HG02763 (cell line): ENCODE data around the gene TBCD.
"Not testable (repeated sequence)": the region's sequence is repeated elsewhere in the genome, so short reads cannot be mapped to it uniquely, and the experiment has no call there.

Experiments
- ATAC-seq: cut with Tn5 transposase; IDR thresholded peaks from one replicate; pipeline ENCODE4 v1.9.1; 2021; ENCODE audit warnings: mild to moderate bottlenecking, moderate library complexity; ENCODE audit not compliant: unreplicated experiment

TBCD gene

DNA sequence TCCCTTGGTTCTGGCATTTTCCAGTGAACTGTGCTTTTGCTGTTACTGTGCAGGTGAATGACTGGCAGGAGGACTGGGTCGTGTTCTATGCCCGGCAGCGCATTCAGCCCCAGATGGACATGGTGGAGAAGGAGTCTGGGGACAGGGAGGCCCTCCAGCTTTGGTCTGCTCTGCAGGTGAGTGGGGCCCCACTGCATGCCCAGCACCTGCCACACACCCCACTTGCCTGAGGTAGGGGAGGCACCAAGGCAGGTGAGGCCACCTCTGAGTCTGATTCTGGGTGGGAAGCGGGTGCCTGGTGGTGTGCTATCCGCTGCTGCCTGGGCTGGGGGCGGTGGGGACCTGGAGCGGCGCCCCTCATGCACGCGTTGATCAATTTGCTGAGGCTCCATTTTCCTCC is 25.4 kb upstream of the TBCD start:
- ATAC-seq = no peak

DNA sequence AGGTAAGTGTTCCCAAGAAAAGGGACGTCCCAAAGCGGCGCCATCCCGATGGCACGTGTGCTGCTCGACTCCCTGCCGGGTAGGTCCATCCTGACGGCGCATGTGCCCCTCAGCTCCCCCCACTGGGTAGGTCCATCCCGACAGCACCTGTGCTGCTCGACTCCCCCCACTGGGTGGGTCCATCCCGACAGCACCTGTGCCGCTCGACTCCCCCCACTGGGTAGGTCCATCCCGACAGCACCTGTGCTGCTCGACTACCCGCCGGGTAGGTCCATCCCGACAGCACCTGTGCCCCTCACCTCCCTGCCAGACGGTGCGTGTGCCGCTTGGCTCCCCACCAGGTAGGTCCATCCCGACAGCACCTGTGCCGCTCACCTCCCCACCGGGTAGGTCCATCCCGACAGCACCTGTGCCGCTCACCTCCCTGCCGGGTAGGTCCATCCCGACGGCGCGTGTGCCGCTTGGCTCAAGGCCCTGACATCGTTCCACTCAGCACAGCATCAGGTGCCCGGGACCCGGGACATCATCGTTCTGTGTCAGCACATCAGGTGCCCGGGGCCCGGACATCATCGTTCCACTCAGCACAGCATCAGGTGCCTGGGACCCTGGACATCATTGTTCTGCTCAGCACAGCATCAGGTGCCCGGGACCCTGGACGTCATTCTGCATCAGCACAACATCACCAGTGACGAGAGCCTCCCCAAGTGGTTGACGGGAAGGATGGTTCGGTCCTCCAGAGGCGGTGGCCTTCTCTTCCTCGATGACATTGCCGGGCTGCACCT is 22.2 kb upstream of the TBCD start:
- no peak for ATAC-seq

DNA sequence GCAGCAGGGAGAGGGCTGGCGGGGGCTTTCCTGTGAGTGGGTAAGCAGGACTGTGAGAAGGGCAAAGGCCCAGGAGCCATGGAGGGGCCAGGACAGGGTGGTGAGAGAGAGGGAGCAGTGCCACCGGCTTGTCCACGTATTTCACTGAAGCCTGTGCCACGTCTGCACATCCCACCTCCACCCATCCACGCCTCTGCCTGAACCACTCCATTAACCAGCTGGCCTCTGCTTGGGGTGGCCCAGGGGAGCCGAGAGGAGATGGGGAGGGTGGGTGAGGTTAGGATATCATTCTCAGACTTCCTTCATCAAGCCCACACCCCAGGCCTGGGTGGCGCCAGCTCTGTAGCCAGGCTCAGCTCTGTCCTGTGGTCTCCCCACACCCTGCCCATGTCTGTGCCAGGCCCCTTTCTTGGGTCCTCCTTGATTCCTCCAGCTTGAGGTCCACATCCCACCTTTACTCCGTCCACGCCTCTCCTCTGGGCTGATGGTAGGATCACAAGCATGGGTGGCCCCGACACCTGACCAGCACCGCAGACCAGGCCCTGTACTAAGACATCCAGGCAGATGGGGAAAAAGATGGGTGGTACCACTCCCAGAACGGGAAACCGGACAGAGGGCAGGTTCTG is 19.6 kb upstream of the TBCD start:
- no peak for ATAC-seq

DNA sequence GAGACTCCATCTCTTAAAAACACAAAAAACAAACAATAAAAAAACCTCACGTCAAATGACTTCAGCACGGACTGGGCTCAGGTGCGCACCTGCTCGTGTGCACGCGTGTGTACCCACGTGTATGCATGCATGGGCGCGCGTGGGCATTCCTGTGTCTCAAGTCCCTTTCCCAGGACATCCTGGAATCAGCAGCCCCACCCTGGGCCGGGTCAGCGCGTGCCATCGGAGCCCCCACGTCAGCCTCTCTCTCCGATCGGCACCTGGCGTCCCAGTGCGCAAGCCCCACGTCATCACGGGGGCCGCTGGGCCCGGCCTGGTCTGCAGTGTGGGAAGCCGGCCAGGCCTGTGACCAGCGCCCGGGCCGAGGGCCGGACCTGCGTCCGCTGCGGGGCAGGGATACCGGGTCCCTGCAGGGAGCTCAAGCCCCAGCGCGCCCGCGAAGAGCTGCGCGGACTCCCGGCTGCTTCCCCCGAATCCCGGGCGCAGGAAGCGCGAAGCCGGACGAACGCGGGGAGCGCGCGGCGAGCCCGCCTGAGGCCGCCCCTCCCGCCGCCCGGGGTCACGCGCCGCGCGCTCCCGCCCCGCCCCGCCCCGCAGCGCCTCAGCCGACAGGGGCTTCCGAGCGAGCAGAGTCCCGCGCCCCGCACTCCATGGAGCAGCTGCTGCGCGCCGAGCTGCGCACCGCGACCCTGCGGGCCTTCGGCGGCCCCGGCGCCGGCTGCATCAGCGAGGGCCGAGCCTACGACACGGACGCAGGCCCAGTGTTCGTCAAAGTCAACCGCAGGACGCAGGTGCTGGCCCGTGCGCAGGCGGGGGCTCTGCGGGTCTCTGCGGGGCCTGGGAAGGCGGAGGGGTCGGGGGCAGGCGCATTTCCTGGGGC is 16.6 kb upstream of the TBCD start, which contains the start of gene FN3K:
FN3K (plus strand) TSS at position 629 of the 880 bp plus-strand sequence; CDS start at position 651, 22 bp downstream.
- no peak for ATAC-seq

DNA sequence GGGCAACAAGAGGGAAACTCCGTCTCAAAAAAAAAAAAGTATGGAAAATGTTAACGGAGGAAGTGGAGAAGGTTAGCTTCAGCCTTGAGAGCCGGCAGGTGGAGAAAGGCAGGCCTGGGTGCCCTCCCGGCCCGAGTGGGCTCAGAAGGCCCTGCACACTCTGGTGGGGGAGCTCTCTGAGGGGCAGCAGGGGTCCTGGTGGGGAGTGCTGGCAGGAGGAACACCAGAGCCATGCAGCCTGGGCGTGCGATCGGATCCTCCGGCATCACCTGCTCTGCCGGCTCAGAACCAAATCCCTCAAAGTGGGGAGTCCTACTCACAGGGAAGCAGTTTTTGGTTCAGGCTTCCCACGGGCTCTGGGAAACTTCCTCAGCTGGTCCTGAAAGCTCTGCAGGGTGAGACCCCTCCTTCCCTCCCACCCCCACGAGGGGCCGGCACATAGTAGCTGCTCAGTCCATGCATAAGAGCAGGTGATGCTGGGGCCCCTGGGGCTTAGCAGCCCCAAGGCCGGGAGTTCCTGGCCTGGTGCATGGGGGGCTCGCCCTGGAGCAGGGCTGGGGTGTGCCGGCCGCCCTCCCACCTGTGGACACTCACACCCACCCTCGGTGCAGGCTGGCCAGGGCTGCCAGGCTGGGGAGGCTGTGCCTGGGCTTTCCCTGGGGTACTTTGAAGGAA is 15.2 kb upstream of the TBCD start:
- no peak for ATAC-seq

DNA sequence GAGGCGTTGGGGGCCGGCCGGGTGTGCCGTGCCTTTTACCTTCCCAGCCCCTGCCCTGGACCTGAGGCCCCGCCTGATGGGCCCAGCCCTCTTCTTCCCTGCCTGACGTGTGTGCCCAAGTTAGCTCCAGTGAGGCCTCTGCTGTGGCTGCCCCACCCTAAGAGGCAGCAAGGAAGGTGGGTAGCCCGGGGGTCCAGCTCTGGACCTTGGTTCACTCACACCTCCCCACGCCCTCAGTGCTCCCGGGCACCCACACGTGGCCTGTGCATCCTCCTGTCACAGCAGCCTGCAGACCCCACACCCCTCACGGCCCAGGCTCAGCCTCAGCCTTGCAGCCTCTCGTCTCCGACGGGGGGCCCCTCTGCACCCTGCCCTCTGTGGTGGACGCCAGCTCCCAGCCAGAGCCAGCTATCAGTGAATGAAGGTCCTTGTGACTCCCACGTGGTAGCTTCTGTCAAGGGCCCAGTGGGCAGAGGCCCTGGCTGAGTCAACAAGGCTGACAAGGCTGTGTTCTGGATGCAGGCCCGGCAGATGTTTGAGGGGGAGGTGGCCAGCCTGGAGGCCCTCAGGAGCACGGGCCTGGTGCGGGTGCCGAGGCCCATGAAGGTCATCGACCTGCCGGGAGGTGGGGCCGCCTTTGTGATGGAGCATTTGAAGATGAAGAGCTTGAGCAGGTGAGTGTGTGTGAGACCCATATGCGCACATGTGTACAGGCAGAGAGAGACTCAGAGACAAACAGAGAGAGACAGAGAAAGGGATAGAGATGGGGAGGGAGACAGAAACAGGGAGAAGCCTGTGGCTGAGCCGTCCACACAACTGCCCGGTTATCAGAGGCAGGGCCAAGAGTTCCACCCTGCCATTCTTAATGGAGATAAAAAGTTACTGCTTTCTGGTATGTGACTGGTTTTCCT is 13.6 kb upstream of the TBCD start:
- no peak for ATAC-seq

DNA sequence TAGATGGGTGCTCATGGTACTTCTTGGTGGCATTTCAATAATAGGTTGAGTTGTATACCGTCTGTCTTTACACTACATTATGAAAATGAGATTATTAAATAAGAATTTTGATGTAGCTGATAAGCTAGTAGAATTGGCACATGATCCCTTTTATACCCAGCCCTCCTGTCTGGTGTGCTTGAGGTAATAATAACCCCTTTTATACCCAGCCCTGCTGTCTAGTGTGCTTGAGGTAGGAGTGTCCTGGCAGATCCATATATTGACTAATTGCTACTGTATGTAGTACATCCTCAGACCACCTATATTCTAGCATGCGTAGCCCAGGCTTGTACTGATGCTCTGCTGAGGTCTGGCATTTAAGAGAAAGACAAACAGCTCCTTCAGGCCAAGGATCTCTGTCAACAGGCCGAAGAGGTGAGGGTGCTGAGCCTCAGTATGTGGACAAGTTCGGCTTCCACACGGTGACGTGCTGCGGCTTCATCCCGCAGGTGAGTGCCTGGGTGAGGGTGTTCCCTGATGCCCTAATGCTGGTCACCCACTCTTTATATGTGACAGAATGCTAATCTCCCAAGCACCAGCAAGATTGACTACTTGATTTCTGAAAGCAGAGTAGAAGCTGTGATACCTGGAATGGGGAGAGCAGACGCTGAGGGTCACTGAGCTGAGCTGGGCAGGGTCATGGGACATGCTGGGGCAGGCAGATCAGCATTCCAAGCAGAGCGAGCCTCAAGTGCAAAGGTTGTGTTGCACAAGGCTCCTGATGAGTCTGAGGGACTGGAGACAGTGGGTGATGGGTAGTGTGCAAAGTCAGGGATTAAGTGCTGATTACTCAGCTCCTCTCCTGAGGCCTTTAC is 10.7 kb upstream of the TBCD start:
- ATAC-seq = no peak

DNA sequence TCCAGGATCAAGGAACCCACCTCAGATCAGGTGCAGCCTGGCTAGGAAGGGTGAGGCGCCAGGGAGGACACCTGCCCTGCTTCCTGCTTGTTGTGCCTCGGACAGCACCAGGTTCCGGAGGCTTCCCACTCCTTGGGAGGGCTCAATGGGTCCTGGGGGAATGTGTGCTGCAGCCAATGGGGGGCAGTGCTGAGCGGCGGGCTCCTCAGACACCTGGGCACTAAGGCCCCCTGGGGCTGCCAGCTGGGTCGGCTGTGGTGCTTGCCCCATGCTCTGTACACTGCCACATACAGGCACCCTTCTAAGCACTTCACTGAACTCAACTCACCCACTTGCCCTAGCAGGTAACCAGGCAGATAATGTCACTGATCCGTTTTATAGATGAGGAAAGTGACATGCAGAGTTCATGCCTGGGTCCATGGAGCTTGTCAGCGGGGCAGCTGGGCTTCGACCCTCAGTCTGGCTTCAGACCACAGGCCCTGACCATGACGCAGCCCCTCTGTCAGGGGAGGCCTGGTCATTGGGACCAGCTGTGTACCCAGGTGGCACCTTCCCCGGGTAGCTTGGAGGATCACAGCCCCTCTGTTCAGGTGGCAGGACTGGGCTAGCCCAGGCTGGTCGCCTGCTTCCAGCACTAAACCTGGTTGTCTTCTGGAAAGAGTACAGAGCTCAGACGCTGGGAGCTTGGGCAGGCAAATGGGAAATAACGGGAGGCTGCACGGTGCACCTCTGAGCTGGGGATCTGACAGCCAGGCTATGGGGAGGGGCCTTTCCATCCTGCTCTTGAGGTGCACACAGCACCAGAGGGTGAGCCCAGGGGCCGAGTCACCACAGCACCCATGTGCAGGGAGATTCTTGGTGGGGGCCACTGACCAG is 8.3 kb upstream of the TBCD start:
- no peak for ATAC-seq

DNA sequence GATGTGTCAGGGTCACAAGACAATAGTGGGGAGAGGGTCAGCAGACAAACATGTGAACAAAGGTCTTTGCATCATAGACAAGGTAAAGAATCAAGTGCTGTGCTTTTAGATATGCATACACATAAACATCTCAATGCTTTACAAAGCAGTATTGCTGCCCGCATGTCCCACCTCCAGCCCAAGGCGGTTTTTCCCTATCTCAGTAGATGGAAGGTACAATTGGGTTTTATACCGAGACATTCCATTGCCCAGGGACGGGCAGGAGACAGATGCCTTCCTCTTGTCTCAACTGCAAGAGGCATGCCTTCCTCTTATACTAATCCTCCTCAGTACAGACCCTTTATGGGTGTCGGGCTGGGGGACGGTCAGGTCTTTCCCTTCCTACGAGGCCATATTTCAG is 7.1 kb upstream of the TBCD start:
- not testable (repeated sequence) for ATAC-seq

DNA sequence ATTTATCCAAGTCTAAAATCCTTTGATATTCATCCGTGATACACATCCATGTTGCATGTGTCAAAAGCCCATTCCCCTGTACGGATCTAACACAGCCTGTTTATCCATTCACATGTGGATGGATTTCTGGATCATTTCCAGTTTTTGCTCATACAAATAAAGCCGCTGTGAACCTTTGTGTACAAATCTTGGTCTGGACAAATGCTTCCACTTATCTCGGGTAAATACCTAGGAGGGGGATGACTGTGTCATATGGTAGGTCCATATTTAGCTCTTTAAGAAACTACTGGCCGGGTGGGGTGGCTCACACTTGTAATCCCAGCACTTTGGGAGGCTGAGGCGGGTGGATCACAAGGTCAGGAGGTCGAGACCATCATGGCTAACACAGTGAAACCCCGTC is 6.3 kb upstream of the TBCD start:
- no peak for ATAC-seq

DNA sequence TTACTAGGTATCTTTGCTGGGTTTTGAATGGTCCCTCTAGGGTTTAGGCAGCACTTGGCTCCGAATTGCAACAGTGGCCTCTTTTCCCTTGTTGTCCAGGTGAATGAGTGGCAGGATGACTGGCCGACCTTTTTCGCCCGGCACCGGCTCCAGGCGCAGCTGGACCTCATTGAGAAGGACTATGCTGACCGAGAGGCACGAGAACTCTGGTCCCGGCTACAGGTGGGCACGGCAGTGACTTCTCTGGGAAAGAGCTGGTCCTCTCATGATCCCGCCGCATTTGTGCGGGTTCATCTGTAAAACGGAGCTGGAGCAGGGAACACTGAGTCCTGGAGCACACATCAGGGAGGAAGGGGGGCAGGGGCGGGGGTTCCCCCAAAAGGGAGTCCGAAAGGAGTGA is 3.1 kb upstream of the TBCD start:
- no peak for ATAC-seq

DNA sequence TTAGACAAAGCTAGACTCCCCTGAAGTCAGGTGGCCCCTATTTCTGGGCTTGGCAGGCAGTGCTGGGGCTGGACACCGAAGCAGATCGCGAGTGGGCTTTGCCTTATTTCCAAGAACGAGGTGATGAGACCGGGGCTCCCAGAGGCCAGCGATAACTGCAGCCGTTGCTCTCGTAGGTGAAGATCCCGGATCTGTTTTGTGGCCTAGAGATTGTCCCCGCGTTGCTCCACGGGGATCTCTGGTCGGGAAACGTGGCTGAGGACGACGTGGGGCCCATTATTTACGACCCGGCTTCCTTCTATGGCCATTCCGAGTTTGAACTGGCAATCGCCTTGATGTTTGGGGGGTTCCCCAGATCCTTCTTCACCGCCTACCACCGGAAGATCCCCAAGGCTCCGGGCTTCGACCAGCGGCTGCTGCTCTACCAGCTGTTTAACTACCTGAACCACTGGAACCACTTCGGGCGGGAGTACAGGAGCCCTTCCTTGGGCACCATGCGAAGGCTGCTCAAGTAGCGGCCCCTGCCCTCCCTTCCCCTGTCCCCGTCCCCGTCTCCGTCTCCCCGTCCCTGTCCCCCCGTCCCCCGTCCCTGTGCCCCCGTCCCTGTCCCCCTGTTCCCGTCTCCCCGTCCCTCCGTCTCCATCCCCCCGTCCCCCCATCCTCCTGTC is 1.5 kb upstream of the TBCD start:
- no peak for ATAC-seq

DNA sequence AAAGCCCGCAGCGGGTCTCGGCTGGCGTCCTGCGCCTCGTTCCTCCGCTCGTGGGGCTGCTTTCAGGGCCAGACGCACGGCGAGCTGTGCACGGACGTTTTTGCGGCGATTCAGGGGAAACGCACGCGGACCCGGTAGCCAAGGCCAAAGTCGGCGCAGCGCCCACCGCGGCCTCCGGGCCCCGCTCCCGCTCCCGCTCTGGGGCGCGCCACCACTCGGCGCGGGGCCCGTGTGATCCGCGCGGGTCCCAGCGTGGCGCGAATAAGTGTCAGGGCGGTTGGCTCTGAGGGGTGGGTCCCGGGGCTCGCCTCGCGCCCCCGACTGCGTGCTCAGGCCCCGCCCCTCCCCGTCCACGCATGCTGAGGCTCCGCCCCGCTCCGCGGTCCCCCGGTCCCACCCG is 694 bp upstream of the TBCD start:
- peak; percentile 20 for ATAC-seq

DNA sequence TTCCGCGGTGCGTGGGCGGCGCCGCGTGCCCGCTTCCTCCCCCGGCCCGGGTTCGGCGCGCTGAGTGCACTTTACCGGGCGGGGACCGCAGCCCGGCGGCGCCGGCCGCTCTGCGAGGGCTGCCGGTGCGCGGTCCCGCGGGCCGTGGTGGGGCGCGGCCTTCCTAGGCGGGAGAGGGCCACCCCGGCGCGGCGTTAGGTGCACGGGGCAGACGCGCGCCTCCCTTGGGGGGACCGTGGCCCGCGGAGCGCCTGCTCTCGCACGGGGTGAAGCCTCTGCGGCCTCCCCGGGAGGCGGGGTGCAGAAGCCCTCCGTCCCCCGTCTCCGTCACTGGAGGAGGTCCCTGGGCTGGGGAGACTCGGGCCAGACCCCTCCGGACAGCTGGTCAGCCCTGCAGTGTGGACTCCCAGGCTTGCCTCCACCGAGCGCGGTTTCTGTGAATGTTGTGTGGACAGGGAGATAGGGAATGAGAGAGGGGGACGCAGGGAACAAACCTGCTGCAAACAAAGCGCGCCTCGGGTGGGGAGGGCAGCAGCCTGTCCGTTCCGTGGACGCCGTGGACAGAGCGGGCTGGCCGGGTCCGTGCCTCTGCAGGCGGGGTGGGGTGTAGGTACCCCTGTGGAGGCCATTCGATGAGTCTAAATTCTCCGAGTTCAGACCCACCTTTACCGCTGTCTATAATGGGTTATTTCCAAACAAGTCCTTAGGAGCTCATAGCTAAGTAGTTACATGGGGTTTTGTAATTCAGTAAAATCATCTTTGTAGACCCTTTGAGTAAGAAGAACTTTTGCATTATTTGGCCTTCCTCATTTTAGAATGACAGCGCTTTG is 721 bp downstream of the TBCD start:
- no peak for ATAC-seq

DNA sequence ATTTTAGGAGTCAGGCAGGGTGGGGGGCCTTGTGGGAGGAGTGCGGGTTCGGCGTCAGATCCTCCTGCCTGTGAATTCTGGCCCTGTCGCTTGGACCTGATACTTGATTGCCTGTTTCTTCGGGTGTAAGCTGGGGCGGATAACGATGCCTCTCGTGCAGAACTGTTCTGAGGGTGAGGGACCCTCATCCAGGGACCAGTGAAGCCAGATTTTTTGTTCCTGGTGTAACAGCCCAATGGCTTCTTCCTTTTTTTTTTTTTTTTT is 1.3 kb downstream of the TBCD start:
- ATAC-seq = no peak

DNA sequence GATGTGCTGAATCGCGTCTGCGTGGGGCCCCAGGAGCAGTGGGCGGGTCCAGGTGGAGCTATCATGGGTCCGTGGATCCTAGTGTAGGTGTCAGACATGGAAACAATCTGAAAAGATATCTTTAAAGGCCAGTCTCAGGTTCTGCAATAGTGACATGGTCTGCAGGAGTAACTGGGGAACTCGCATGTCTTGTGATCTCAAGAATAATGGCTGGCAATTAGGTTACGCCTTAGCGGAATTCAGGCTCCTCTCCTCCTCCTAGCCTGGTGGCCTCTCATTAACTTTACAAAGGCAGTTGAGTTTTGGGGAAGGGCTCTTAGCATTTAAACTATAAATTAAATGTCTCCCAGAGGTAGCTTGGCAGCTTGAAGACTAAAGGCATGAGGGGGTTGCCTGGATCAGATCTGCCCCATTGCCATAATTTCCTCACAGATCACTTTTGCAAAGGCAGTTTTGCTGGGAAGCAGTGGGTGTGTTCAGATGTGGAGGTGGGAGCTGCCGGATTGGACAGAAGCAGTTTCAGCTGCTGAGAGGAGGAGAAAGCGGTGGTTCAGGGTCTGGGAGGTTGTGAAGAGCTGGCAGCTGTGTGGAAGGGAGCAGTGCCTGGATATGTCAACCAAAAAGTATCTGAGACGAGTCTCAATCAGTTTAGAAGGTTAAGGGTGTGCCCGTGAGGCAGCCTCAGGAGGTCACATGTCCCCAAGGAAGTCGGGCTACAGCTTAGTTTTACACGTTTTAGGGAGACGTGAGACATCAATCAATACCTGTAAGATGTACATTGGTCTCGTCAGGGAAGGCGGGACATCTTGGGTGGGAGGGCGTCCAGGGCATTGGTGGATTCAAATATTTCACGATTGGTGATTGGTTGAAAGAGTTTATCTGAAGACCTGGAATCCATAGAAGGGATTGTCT is 2.7 kb downstream of the TBCD start:
- ATAC-seq = no peak
